ENCODE measurements around the gene ORM1. TPM values are rescaled to one million over a fixed set of nuclear protein-coding genes. Genes with fewer than 3 reads are reported as not detected.

Gene ORM1
- total RNA-seq, 1 donor from 2014 or later = not detected

- DNase-seq (ENCODE audit: low read depth, low spot score) = no peak
- H3K4me1 Mint-ChIP-seq = peaks cover 20% of the 10 kb centered on the region
- H3K4me3 Mint-ChIP-seq = no peak overlapping the region
- TF ChIP-seq CTCF (conservative IDR thresholded peaks at IDR 0.05) = no peak
- H3K27me3 Mint-ChIP-seq (ENCODE audit: low read depth) = no peaks in the 10 kb centered on the region
- no peaks in the 10 kb centered on the region for H3K9me3 Mint-ChIP-seq
- H3K36me3 Mint-ChIP-seq (ENCODE audit: low read depth) = peaks cover 4% of the 10 kb centered on the region
- H3K27ac Mint-ChIP-seq (ENCODE audit: unreplicated experiment) = peak overlapping the region; percentile 84
Observed at GRCh38 chr9:114348261-114348905, 25.5 kb downstream of the ORM1 start.

DNA sequence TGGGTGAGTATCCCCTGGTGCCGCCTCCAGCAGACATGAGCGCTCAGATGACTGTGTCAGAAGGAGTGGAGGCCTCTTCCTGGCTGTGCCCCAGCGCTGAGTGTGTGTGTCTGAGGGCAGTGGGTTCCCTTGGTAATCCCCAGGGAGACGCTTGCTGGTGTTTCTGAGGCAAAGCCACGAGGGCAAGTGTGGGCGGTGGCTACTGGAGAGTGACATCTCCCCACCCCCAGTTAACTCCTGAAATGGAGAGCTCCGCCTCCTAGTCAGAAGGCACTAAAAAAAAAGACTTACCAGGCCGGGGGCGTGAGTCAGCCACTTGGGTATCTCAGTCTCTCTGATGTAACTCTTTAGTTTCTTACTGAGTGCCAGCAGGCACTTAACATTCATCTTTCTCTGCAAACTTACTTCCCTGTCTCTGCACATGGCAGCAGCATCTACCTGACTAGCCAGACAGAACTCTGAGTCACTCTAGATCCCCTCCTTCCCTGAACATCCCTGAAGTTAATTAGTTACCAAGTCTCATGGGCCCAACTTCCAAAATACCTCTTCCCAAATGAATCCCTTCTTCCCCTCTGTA is 26.1 kb downstream of the ORM1 start:
- Mint-ChIP-seq H3K27me3 (ENCODE audit: low read depth) (no peaks in the 10 kb centered on the region), H3K9me3 (no peaks in the 10 kb centered on the region), H3K4me3 (peak overlapping the region; percentile 9), H3K4me1 (peaks cover 20% of the 10 kb centered on the region), H3K27ac (ENCODE audit: unreplicated experiment) (peak overlapping the region; percentile 21), H3K36me3 (ENCODE audit: low read depth) (peaks cover 4% of the 10 kb centered on the region)
- peak; percentile 30 for DNase-seq (ENCODE audit: low read depth, low spot score)
- no peak for TF ChIP-seq CTCF (conservative IDR thresholded peaks at IDR 0.05)

- DNase-seq (ENCODE audit: low read depth, low spot score) = no peak
- H3K27me3 Mint-ChIP-seq (ENCODE audit: low read depth) = no peaks in the 10 kb centered on the region
- H3K9me3 Mint-ChIP-seq = no peaks in the 10 kb centered on the region
- peaks cover 20% of the 10 kb centered on the region for H3K4me1 Mint-ChIP-seq
- TF ChIP-seq CTCF (conservative IDR thresholded peaks at IDR 0.05) = no peak
- H3K4me3 Mint-ChIP-seq = no peak overlapping the region
- H3K36me3 Mint-ChIP-seq (ENCODE audit: low read depth) = peaks cover 4% of the 10 kb centered on the region
- no peak overlapping the region for H3K27ac Mint-ChIP-seq (ENCODE audit: unreplicated experiment)
Observed at GRCh38 chr9:114349713-114350480, 27.0 kb downstream of the ORM1 start.

DNA sequence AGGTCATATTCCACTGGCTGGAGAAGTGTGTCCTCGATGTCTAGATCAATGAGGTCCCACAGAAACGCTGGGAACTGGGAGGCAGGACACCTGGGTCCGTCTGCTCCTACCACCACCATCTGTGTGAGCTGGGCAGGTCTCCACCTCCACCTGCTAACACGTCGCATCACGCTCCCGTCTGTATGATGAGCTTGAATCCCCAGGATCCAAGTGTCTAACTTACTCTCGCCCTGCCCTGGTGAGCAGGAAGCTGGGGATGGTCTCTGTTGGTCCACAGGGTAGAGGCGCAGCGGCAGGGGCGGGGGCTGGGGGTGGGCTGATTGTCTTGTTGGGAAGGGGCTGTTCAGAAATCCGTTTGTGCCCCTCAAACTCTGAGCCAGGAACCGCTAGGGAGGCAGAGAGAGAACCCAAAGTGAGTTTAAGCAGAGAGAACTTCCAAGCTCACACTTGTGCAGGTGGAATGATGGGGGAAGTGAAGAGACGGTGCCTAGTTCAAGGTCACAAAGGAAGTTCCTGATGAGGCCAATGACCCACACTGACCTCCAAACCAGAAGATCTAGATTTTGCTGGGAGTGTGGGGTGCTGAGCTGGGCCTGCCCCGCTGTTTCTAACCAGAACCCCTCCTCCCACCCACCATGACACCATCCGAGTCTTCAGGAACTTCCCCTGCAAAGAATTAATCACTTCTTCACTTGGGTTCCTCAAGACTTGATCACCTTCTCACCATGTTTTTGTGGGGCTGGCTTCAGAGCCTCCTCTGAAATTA is 27.9 kb downstream of the ORM1 start:
- Mint-ChIP-seq H3K36me3 (ENCODE audit: low read depth) (peaks cover 4% of the 10 kb centered on the region), H3K9me3 (no peaks in the 10 kb centered on the region), H3K4me1 (peaks cover 20% of the 10 kb centered on the region), H3K27me3 (ENCODE audit: low read depth) (no peaks in the 10 kb centered on the region), H3K4me3 (no peak overlapping the region), H3K27ac (ENCODE audit: unreplicated experiment) (no peak overlapping the region)
- TF ChIP-seq CTCF (conservative IDR thresholded peaks at IDR 0.05) = no peak
- DNase-seq (ENCODE audit: low read depth, low spot score) = no peak

DNA sequence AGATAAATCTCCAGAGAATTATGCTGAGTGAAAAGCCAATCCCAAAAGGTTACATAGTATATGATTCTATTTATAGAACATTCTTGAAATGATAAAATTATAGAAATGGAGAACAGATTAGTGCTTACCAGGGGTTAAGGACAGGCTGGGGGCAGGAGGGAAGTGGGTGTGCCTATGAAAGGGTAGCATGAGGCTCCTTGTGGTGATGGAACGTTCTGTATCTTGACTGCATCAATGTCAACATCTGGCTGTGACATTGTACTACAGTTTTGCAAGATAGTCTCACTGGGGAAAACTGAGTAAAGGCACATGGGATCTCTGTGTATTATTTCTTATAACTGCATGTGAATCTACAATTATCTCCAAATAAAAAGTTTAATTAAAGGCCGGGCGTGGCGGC is 29.0 kb downstream of the ORM1 start:
- Mint-ChIP-seq H3K4me1 (peaks cover 20% of the 10 kb centered on the region), H3K36me3 (ENCODE audit: low read depth) (peaks cover 4% of the 10 kb centered on the region), H3K4me3 (no peak overlapping the region), H3K9me3 (no peaks in the 10 kb centered on the region), H3K27me3 (ENCODE audit: low read depth) (no peaks in the 10 kb centered on the region), H3K27ac (ENCODE audit: unreplicated experiment) (no peak overlapping the region)
- TF ChIP-seq CTCF (conservative IDR thresholded peaks at IDR 0.05) = no peak
- no peak for DNase-seq (ENCODE audit: low read depth, low spot score)
